ENCODE data around the gene MKI67.

DNA sequence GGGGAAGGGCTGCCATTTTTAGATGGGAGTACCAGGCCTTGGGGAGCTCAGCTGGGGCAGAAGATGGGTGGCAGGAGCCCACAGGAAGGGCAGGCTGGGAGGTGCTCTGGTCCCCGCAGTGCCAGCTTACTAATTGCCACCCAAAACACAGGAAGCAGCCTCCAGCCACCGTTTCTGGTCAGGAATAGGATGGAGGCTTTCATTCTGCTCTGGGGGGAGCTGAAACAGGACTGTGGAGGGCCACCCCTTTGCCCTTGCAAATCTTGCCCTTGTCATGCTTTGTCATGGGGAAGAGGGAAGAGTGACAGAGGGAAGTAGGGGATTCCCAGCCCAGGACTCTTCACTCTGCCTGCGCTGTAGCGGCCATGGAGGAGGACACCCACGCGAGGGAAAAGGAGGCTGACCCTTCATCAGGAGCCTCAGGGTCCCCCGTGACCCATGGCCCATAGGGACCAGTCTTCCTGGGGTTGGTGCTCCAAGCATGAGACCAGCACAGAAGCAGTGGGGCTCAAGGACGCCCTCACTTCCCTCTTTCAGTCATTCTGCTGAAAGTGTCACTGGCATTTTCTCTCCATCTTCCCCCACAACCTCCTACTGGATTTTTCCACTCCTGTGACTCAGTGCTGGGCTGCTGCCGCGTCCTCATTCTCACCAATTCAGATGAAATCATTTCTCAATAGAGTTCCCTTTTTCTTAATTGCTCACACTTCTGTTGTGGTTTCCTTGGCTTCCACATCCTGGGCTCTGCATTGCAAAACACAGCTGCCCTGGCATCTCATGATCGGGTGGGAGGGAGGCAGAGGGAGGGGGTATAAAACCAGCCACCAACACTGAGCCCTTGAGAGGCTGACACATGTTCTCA, 61.9 kb downstream of the MKI67 start:
- TF ChIP-seq CTCF (optimal IDR thresholded peaks at IDR 0.05 in 1 of 3, IDR thresholded peaks at IDR 0.05 in 1 of 3, conservative IDR thresholded peaks at IDR 0.05 in 1 of 3; ENCODE audit: extremely low read depth in 1 of 3, insufficient read depth in 2 of 3, low read length in 3 of 3) (no peak), EZH2 (IDR thresholded peaks at IDR 0.05; ENCODE audit: low read length) (no peak)
